ENCODE measurements around the gene EXOC1L. TPM values are rescaled to one million over a fixed set of nuclear protein-coding genes. Genes with fewer than 3 reads are reported as not detected.

The EXOC1L gene
- total and polyA plus RNA-seq, 2 of the 13 experiments (the other 11 are each of a cell fraction or from before 2014, with no cell fraction given), result not detected

- TF ChIP-seq TFDP2 (CRISPR knock-in tag; IDR thresholded peaks at IDR 0.05) (no peak), STAG1 (CRISPR knock-in tag; IDR thresholded peaks at IDR 0.05) (peak; percentile 77), EEA1 (CRISPR knock-in tag; IDR thresholded peaks at IDR 0.05; ENCODE audit: borderline replicate concordance) (no peak), RAD21 (CRISPR knock-in tag; IDR thresholded peaks at IDR 0.05) (peak; percentile 47; the same call in 1 of the 2 replicates), ZNF879 (CRISPR knock-in tag; IDR thresholded peaks at IDR 0.05) (no peak), HOMEZ (CRISPR knock-in tag; IDR thresholded peaks at IDR 0.05; ENCODE audit: low read depth) (no peak), ZNF383 (CRISPR knock-in tag; IDR thresholded peaks at IDR 0.05; ENCODE audit: borderline replicate concordance) (no peak), ZNF674 (CRISPR knock-in tag; IDR thresholded peaks at IDR 0.05; ENCODE audit: low read depth) (no peak), ZBTB49 (CRISPR knock-in tag; IDR thresholded peaks at IDR 0.05; ENCODE audit: borderline replicate concordance) (no peak), MIXL1 (CRISPR knock-in tag; IDR thresholded peaks at IDR 0.05) (peak; percentile 50; the same call in 1 of the 2 replicates), SNAPC2 (CRISPR knock-in tag; IDR thresholded peaks at IDR 0.05) (no peak), ZNF616 (CRISPR knock-in tag; IDR thresholded peaks at IDR 0.05; ENCODE audit: low read depth) (no peak)
Observed at GRCh38 chr4:55866973-55867574, 47.5 kb downstream of the EXOC1L start (continued).

All from HepG2 (cell line).